HFFc6 (cell line): Measurements from ENCODE around the gene C12orf76. TPM values are rescaled to one million over a fixed set of nuclear protein-coding genes. Genes with fewer than 3 reads are reported as not detected.

Experiments
- DNase-seq: peaks from one replicate; pipeline ENCODE4 v3.0.0-alpha.2; 2018
- H3K27ac Mint-ChIP-seq: 2 replicates; pipeline ENCODE4 v1.8.0; 2020; ENCODE audit warnings: mild to moderate bottlenecking, mixed read lengths
- H3K27me3 Mint-ChIP-seq: 2 replicates; pipeline ENCODE4 v1.8.0; 2021; ENCODE audit warnings: mild to moderate bottlenecking, moderate library complexity, mixed read lengths; ENCODE audit not compliant: insufficient read depth
- H3K36me3 Mint-ChIP-seq: 2 replicates; pipeline ENCODE4 v1.8.0; 2021; ENCODE audit warnings: low read depth, mixed read lengths
- H3K4me1 Mint-ChIP-seq: 2 replicates; pipeline ENCODE4 v1.8.0; 2020; ENCODE audit warnings: low read depth, mixed read lengths
- H3K4me3 Mint-ChIP-seq: 2 replicates; pipeline ENCODE4 v1.8.0; 2020; ENCODE audit warnings: mild to moderate bottlenecking, moderate library complexity, mixed read lengths
- H3K9me3 Mint-ChIP-seq: 2 replicates; pipeline ENCODE4 v1.8.0; 2020; ENCODE audit warnings: mild to moderate bottlenecking, mixed read lengths
- CTCF ChIP-seq: fragments of 200-600 bp; sonication (generic); IDR thresholded peaks from 2 replicates; pipeline ENCODE4 v1.5.0; 2021; ENCODE audit warnings: antibody characterized with exemption, mild to moderate bottlenecking
- total RNA-seq, 6 experiments: library from RNA; stranded (reverse); fragmentation: NEBNext Ultra II Directional; extraction: Animal tissue kit (Norgen Biotek cat#: 25700); gene quantifications; 2 replicates in 1 of 6; 3 replicates in 5 of 6; pipeline ENCODE4 v1.2.3, GENCODE V29; 2021

C12orf76 gene
- total RNA-seq, 6 experiments from 2014 or later: 4.2 to 5.8 (median 4.6) TPM

- Mint-ChIP-seq H3K4me3 (peak overlapping the region; percentile 99), H3K27ac (peak overlapping the region; percentile 85), H3K4me1 (peaks cover 52% of the 10 kb centered on the region), H3K36me3 (peaks cover 24% of the 10 kb centered on the region), H3K9me3 (no peaks in the 10 kb centered on the region), H3K27me3 (peaks cover 4% of the 10 kb centered on the region; the same call in 1 of the 2 replicates)
- no peak for TF ChIP-seq CTCF
- DNase-seq: no peak
Observed at GRCh38 chr12:109996483-109996853, 51.9 kb downstream of the C12orf76 start.

GRCh38 chr12:109995686-109996482 lies 52.4 kb downstream of the C12orf76 start, which contains the start of gene GIT2:
TSS of gene GIT2 (minus strand) at chr12:109996368. CDS start at chr12:109996224, 144 bp downstream.
- Mint-ChIP-seq H3K9me3 (no peaks in the 10 kb centered on the region), H3K4me1 (peaks cover 46% of the 10 kb centered on the region)

GRCh38 chr12:109995361-109995685 lies 53.0 kb downstream of the C12orf76 start:
- DNase-seq: no peak
- Mint-ChIP-seq H3K9me3 (no peaks in the 10 kb centered on the region), H3K36me3 (peaks cover 12% of the 10 kb centered on the region), H3K27me3 (peaks cover 5% of the 10 kb centered on the region; the same call in 1 of the 2 replicates), H3K4me1 (peaks cover 49% of the 10 kb centered on the region), H3K4me3 (peak overlapping the region; percentile 99), H3K27ac (peak overlapping the region; percentile 85)
- TF ChIP-seq CTCF: no peak

More at GRCh38 chr12:109995686-109996482, 52.4 kb downstream of the C12orf76 start, which contains the start of gene GIT2:
- H3K4me3 Mint-ChIP-seq: peak within 1 kb of the TSS; percentile 99
- no peak; the same call in 1 of the 2 replicates for TF ChIP-seq CTCF
- peak within 1 kb of the TSS; percentile 85 for H3K27ac Mint-ChIP-seq
- H3K36me3 Mint-ChIP-seq: peaks cover 18% of the 10 kb centered on the region
- H3K27me3 Mint-ChIP-seq: peaks cover 5% of the 10 kb centered on the region; the same call in 1 of the 2 replicates
- peak; percentile 86 for DNase-seq

- H3K4me1 Mint-ChIP-seq: peaks cover 56% of the 10 kb centered on the region
- no peak for DNase-seq
- no peaks in the 10 kb centered on the region for H3K9me3 Mint-ChIP-seq
- peaks cover 5% of the 10 kb centered on the region for H3K36me3 Mint-ChIP-seq
- H3K4me3 Mint-ChIP-seq: peak overlapping the region; percentile 99
- peak overlapping the region; percentile 25 for H3K27ac Mint-ChIP-seq
- H3K27me3 Mint-ChIP-seq: peaks cover 5% of the 10 kb centered on the region; the same call in 1 of the 2 replicates
- TF ChIP-seq CTCF: no peak
Observed at GRCh38 chr12:109994401-109995175, 53.7 kb downstream of the C12orf76 start.

GRCh38 chr12:109993091-109993490 lies 55.2 kb downstream of the C12orf76 start:
- Mint-ChIP-seq H3K36me3 (peaks cover 5% of the 10 kb centered on the region), H3K4me1 (peaks cover 58% of the 10 kb centered on the region), H3K27me3 (peaks cover 1% of the 10 kb centered on the region; the same call in 1 of the 2 replicates), H3K27ac (peak overlapping the region; percentile 64), H3K9me3 (no peaks in the 10 kb centered on the region), H3K4me3 (peak overlapping the region; percentile 99)
- DNase-seq: no peak
- no peak for TF ChIP-seq CTCF
